ENCODE results near the gene RNF144B. TPM values are rescaled to one million over a fixed set of nuclear protein-coding genes. Genes with fewer than 3 reads are reported as not detected.

Gene RNF144B
- total and polyA plus RNA-seq, 7 donors = 6.0 to 94.9 (median 34.5) TPM

- ATAC-seq = no peak
- Histone ChIP-seq H3K9me3 (no peaks in the 10 kb centered on the region), H3K36me3 (ENCODE audit: insufficient read depth in 1 of 2, low read depth in 1 of 2) (no peaks in the 10 kb centered on the region), H3K4me3 (no peak overlapping the region), H3K4me1 (peaks cover 7% of the 10 kb centered on the region), H3K27me3 (ENCODE audit: insufficient read depth in 3 of 3, low read length in 2 of 3) (no peaks in the 10 kb centered on the region), H3K27ac (no peak overlapping the region)
- TF ChIP-seq CTCF (IDR thresholded peaks at IDR 0.05) = no peak
- WGBS, 3 donors = 81 to 91% (median 89%) methylated on average over 11 of the region's 11 CpGs
- DNase-seq = no peak
- intact Hi-C loops (cut with DNase I) = no loop called here
These were observed 104.3 kb downstream of the RNF144B start for GRCh38 chr6:18491308-18492045.

GRCh38 chr6:18492972-18493371 lies 105.8 kb downstream of the RNF144B start:
- Histone ChIP-seq H3K27me3 (ENCODE audit: insufficient read depth in 3 of 3, low read length in 2 of 3) (no peaks in the 10 kb centered on the region), H3K9me3 (no peaks in the 10 kb centered on the region), H3K4me3 (no peak overlapping the region), H3K4me1 (peaks cover 7% of the 10 kb centered on the region), H3K27ac (no peak overlapping the region), H3K36me3 (ENCODE audit: insufficient read depth in 1 of 2, low read depth in 1 of 2) (no peaks in the 10 kb centered on the region)
- intact Hi-C loops (cut with DNase I) = no loop called here
- WGBS, 3 donors = 64 to 94% (median 90%) methylated on average over 2 of the region's 2 CpGs
- ATAC-seq (no peak), DNase-seq (no peak)
- no peak for TF ChIP-seq CTCF (IDR thresholded peaks at IDR 0.05)

- TF ChIP-seq CTCF (IDR thresholded peaks at IDR 0.05) = no peak
- 81 to 86% (median 83%) methylated on average over 4 of the region's 4 CpGs for WGBS, 3 donors
- DNase-seq = no peak
These were observed 106.3 kb downstream of the RNF144B start for GRCh38 chr6:18493382-18493891.

GRCh38 chr6:18493925-18494324 lies 106.8 kb downstream of the RNF144B start:
- ATAC-seq (no peak), DNase-seq (no peak)
- WGBS, 3 donors = 25 to 32% (median 28%) methylated on average over 2 of the region's 2 CpGs
- TF ChIP-seq CTCF (IDR thresholded peaks at IDR 0.05) = no peak
- no peak overlapping the region for H3K27ac ChIP-seq
- no peaks in the 10 kb centered on the region for H3K36me3 ChIP-seq (ENCODE audit: insufficient read depth in 1 of 2, low read depth in 1 of 2)
- H3K4me1 ChIP-seq = peaks cover 7% of the 10 kb centered on the region
- intact Hi-C loops (cut with DNase I) = no loop called here
- H3K27me3 ChIP-seq (ENCODE audit: insufficient read depth in 3 of 3, low read length in 2 of 3) = no peaks in the 10 kb centered on the region
- no peak overlapping the region for H3K4me3 ChIP-seq
- H3K9me3 ChIP-seq = no peaks in the 10 kb centered on the region

More at GRCh38 chr6:18493382-18493891, 106.3 kb downstream of the RNF144B start:
- intact Hi-C loops (cut with DNase I) = no loop called here
- H3K9me3 ChIP-seq = no peaks in the 10 kb centered on the region
- ATAC-seq = no peak
- no peaks in the 10 kb centered on the region for H3K27me3 ChIP-seq (ENCODE audit: insufficient read depth in 3 of 3, low read length in 2 of 3)
- peaks cover 7% of the 10 kb centered on the region for H3K4me1 ChIP-seq
- no peak overlapping the region for H3K27ac ChIP-seq
- no peak overlapping the region for H3K4me3 ChIP-seq
- H3K36me3 ChIP-seq (ENCODE audit: insufficient read depth in 1 of 2, low read depth in 1 of 2) = no peaks in the 10 kb centered on the region

Measured in psoas muscle (tissue), 8 donors.